MV-4-11 (cell line): ENCODE results near the gene PSORS1C1.
"Not testable (repeated sequence)": the region's sequence is repeated elsewhere in the genome, so short reads cannot be mapped to it uniquely, and the experiment has no call there.

ENCODE experiments used
- DNase-seq: peaks from one replicate; lab custom pipeline; 2025; lab: John Stamatoyannopoulos, UW

PSORS1C1 gene, protein sequence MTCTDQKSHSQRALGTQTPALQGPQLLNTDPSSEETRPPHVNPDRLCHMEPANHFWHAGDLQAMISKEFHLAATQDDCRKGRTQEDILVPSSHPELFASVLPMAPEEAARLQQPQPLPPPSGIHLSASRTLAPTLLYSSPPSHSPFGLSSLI

DNA sequence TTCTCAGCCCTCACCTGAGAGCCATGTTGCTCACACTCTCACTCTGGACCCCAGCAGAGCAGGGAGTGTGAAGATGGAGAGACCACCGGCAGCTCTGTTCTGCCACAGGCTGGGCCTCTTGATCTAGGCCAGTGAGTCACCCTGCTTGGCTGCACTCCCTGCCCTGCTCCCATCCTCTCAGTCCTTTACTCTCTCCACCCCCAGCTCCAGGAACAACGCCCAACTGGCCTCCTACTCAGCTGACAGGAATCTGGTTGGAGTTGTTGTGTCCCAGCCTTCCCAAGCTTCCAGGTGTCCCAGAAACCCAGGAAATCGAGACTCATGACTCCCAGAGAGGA lies at the start of gene PSORS1C1:
TSS of gene PSORS1C1 (plus strand) at position 260 of the 338 bp plus-strand sequence. CDS start 14,833 bp downstream, outside the sequence.
- DNase-seq = no peak

DNA sequence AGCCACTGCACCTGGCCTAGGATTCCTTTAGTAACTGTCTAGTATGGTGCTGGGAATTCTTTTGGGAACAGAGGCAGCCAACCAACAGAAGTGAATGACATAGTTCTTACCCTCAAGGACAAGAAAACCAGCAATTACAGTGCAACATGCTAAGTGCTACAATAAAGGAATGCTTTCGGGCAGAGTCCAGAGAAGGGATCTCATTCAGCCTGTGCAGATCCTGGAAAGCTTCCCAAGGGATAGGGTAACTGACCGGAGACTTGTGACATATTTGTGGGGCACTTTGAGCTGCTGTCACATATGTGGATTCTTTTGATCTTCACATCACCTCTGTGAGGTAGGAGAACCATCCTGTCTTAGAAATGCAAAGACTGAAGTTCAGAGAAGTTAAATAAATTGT lies 49.0 kb upstream of the PSORS1C1 start:
- DNase-seq = no peak

DNA sequence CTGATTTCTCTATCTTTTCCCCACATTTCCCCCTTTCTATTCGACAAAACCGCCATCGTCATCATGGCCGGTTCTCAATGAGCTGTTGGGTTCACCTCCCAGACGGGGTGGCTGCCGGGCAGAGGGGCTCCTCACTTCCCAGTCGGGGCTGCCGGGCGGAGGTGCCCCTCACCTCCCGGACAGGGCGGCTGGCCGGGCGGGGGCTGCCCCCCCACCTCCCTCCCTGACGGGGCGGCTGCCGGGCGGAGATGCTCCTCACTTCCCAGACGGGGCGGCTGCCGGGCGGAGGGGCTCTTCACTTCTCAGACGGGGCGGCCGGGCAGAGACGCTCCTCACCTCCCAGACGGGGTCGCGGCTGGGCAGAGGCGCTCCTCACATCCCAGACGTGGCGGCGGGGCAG lies 47.6 kb upstream of the PSORS1C1 start:
- DNase-seq = not testable (repeated sequence)

DNA sequence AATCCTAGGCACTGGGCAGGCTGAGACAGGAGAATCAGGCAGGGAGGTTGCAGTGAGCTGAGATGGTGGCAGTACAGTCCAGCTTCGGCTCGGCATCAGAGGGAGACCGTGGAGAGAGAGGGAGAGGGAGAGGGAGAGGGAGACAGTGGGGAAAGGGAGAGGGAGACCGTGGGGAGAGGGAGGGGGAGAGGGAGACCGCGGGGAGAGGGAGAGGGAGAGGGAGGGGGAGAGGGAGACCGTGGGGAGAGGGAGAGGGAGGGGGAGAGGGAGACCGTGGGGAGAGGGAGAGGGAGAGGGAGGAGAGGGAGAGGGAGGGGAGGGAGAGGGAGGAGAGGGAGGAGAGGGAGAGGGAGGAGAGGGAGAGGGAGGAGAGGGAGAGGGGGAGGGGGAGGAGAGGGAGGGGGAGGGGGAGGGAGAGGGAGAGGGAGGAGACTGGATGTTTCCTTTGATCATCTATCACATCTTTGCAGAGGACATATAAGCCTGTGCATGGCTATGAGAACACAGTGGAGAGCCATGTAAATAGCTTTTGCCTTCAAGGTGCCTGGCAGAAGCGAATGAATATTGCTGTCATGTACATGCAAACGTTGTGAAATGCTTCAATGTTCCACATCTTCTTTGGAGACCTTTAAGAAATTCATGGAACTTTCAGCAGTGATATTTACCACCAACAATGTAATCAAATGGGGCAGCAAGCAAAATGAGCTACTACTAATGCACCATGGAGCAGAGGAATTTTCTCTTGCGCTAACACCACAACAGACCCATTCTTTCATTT lies 46.5 kb upstream of the PSORS1C1 start:
- DNase-seq = not testable (repeated sequence)

DNA sequence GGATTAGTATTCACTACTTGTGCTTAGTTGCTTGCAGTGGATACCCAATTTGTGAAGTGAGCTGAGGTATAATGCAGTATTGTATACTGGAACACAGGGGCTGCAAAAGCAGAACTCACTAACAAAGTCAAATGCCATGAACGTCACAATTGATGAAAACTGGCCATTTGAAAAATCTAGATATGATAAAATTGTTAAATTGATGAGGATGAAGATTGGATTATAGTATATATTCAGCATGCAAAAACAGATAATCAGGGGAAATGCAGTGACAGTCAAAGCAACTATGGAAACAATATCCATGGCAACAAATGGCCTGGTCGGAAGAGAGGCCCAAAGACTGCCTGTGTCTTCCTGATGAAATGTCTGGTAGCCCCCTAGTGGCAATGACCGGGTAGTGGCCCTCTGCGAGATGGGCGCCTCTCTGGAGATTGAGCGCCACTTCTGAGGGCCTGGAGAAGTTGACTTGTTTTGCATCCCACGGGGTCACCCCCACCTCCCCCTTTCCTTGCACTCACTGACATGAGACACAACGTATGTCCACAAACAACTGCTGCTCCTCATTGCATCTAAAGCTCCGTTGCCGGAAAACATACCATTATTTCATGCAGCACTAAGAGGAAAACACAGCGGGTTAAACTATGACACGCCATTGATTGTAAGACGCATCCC lies 45.8 kb upstream of the PSORS1C1 start:
- peak; percentile 72 for DNase-seq

DNA sequence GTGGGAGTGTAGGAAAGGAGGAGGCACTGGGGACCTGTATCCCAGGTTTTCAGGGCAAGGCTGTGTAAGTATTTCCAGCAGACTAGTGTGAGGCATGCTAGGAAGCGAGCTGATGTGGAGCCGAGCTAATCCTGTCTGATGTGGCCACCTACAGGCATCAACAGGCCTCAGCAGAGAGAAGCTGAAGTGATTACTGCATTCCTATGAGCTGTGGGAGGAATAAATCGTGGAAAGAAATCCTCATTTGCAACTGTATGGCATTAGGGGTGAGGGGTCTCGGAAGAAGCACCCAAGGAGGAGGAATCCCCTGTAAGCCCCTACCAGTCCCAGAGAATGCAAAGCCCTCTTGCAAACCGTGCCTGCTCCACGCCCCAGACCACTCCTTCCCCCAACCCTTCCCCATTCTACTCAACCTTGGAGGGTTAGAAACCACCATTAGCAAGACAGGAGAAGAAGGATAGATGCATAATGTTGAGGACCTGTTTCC lies 43.8 kb upstream of the PSORS1C1 start:
- peak; percentile 17 for DNase-seq

DNA sequence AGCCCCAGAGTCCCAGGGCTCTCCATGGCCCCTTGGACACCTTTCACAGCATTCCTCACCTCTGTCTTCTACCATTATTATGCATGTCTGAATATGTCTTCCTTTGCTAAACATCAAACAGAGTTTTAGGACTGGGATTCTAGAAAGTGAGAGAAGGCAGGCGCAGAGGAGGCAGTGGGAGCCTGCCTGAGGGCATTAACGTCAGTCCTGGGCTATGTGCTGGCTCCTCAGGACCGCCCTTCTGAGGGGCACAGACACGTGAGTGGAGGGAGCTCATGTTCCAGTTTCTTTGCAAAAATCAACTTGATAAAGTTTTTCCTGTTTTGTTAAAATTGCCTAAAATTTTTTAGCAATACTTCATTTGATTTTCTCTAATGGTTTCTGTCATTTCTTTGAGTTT lies 40.2 kb upstream of the PSORS1C1 start:
- no peak for DNase-seq

DNA sequence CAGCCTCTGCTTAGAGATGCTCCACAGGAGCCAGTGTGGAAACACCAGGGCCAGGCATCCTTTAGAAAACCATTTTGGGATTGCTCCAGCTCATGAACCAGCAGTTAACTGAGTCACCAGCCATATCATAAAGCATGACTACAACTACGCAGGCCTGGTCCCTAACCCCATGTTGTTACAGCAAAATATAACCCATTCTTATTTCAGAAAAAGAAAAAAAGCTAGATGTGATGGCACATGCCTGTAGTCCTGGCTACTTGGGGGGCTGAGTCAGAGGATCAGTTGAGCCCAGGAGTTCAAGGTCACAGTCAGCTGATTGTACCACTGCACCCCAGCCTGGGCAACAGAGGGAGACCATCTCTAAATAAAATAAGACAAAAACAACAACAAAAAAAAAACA lies 39.1 kb upstream of the PSORS1C1 start:
- no peak for DNase-seq

DNA sequence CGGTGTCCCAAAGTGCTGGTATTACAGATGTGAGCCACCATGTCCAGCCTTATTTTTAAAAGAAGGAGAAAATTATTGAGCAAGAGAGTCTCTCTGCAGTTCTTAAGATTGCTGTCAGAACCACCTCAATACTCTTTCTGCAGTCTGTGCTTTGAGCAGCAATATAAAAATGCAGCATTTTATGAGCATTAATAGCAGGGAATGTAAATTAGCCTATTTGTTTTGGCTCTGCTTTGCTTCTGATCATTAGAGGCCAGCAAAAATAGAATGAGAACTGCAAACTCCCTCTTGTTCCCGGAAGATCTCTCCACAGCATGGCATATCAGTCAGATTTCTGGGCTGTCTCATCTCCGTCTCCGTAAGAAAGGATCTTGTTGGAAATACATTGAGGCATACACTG lies 38.0 kb upstream of the PSORS1C1 start:
- no peak for DNase-seq

DNA sequence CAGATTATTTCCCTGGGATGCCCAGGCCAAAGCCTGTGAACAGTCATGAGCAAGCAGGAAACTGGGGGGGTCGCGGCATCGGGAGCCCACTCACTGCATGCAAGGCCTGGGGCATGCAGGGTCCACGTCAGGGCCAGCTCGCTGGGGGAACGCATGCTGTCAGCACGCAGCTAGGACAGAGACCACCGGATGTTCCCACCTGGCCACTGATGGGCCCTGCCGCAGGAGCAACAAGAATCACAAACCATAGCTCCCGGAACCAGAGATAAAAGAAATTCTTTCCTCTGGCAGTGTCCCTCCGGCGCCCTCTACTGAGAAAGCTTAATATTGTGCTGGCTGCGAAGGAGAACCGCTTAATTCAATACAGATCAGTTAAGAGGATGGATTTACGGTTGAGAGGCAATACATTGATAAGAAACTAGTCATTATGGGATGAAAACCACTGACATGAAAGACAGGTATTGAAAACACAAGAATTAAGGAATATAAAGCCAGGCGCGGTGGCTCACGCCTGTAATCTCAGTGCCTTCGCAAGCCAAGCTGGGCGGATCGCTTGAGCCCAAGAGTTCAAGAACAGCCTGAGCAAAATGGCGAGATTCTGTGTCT lies 34.8 kb upstream of the PSORS1C1 start:
- DNase-seq = peak; percentile 43

DNA sequence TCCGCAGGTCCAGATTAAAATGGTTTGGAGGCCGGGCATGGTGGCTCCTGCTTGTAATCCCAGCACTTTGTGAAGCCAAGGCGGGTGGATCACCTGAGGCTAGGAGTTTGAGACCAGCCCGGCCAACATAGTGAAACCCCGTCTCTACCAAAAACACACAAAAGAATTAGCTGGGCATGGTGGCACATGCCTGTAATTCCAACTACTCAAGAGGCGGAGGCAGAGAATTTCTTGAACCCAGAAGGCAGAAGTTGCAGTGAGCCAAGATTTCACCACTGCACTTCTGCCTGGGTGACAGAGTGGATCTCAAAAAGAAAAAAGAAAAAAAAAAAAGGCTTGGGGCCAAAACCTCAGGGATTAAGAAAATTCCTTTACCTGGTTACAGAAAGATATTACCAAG lies 32.7 kb upstream of the PSORS1C1 start:
- DNase-seq = no peak

DNA sequence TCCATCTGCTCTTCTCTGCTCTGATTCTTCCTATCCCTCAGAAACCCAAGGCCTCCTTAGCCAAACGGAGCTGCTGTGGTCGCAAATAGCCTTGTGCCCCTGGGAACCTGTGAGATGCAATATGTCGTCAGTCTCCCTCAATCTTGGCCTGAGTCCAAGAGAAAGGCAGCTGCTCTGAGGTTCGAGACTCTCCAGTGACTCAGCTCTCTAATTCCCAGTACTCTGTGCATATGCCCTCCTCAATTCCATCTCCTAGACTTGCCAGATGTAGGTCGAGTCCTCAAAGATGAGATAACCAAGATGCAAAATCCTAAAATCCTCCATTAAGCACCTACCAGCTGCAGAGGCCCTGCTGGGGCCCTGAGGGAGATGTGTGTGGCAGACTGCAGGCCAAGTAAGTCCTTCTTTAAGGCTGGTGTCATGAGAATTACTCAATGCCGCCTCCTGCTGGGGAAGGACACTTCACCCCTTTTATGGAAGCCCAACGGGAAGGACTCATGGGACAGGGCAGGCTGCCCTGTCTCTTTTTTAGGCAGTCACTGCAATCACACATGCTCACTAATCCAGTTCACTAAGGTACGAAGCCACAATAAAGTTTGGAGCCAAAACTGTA lies 30.8 kb upstream of the PSORS1C1 start:
- peak; percentile 51 for DNase-seq

DNA sequence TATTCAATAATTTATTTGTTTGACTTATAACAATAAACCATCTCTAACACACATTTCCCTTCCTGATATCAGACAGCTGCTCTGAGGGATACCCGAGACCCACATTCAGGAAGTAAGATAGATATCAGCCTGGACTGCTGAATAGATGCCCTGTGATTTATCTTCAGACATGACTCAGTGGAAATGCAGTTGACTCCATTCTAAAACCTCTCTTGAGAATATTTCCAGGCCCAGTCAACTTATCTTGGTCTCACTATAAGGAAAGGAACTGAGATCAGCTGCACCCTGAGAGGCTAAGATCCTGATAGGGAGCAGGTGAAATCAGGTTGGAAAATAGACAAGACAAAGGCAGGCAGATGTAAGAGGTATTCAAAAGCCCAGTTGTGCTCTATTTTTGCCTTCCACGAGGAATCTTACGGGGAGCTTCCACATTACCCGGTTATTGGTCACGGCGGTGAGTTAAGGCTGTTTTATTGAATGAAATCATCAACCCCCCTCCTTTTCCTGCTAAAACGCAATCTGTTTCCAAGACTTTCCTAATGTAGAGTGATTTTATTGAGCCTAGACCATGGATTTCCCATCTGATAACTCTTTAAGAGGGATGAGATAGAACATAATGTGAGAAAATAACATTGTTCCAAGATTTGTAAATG lies 27.7 kb upstream of the PSORS1C1 start:
- no peak for DNase-seq

DNA sequence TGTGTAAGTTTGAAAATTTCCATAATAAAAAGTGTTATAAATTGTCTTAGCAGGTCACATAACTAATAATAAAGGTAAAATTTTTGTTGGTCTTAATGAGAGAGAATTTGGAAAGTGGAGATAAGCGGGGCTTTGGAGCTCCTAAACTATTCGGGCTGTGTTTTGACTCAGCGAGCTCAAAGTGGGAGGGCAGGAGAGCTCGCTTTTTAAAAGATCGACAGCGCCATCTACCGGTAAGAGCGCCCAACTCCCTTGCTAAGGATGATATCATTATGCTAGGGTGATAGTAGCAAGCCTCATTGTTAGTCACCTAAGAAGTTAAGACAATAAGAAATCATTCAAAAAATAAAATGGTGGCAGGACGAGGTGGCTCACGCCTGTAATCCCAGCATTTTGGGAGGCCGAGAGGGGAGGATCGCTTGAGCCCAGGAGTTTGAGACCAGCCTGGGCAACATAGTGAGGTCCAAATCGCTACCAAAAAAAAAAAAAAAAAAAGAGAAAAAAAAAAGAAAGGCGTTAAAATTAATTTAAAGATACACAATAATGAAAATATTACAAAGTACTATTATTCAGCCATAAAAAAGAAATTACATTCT lies 27.0 kb upstream of the PSORS1C1 start:
- DNase-seq = peak; percentile 64

DNA sequence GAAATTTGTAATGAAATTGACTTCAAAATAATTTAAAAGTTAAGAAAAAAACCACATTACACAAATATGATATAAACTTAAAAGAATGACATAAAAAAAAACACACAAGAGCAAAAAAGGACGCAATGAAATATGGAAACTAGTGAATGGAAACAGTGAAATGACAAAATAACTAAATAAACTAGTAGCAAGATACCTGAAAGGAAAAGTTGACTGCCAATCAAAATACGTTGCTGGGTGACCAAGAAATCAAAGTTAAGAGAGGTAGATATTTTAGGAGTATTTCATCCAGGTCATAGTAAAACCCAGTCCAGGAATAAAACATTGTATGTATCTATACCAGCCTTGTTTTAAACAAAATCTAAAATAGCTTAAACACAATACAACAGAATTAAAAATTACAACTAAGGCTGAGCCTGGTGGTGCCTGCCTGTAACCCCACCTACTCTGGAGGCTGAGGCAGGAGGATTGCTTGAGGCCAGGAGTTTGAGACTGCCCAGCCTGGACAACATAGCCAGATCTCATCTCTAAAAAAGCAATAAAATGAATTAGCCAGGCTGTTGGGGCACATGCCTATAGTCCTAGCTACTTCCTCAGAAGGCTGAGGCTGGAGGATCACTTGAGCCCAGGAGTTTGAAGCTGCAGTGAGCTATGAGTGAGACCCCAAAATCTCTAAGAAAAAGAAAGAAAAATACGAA lies 24.2 kb upstream of the PSORS1C1 start:
- no peak for DNase-seq

DNA sequence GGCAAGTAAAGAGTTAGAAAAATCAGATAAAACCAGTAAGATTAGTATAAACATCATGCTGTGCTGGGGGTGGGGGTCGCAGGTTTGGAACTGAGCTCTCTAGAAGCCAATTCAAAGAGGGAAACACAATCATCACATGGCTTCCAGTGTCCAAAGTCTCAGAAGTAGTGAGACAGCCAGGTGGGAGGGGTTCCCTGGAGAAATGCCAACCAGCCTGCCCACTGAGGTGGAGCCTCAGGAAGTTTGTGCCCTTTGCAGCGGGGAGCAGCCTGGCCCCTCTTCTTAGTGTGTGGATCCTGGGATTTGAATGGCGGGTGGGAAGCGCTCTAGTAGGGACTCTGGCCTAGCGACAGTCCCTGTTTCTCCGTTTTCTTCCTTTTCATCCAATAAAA lies 23.6 kb upstream of the PSORS1C1 start:
- no peak for DNase-seq

DNA sequence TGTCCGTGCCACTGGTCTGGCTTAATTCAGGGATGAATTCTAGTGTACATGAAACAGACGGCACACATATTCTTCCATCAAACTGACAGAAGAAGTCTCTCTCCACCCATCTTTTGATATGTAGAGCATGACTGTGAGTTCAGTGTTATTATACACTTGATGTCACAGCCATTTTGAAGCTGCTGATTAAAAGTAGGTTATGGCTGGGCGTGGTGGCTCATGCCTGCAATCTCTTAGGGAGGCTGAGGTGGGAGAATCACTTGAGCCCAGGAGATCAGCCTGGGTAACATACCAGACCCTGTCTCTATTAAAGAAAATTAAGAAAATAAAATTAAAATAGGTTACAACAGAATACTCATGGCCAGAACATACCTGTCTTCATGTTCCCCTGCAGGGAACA lies 22.9 kb upstream of the PSORS1C1 start:
- DNase-seq = no peak

DNA sequence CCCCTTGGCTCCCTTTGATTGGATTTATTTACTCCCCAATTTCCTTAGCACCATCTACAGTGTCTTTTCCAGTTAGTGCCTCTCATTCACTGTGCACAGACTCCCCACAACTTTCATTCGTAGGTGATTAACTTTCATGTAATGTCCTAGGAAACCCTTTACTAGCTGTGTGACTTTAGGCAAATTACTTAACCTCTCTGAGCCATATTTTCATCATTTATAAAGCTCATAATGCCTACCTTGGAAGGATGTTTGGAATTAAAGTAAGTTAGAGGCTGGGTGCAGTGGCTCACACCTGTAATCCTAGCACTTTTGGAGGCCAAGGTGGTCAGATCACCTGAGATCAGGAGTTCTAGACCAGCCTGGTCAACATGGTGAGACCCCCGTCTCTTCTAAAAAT lies 22.4 kb upstream of the PSORS1C1 start:
- no peak for DNase-seq

DNA sequence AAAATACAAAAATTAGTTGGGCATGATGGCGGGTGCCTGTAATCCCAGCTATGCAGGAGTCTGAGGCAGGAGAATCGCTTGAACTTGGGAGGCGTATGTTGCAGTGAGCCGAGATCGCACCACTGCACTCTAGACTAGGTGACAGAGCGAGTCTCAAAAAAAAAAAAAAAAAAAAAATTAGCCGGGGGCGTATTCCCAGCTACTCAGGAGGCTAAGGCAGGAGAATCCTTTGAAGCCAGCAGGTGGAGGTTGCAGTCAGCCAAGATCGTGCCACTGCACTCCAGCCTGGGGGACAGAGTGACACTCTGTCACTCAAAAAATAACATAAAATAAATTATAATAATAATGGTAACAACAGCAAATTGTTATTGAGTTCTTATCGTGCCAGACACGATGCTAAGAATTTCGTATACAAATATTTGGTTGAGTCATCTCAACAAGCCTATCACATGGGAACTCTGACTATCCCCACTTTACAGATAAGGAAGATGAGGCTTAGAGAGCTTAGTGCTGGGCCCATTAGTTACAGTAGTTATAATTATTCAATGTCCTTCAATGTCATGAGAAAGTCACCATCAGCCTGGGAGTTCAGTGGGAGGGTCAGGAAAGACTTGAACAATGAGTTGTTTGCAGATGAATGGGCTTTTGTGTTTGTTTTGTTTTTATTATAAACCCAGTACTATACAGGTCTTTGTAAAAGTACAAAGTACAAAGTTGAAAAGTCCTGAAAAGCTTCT lies 21.7 kb upstream of the PSORS1C1 start:
- no peak for DNase-seq

DNA sequence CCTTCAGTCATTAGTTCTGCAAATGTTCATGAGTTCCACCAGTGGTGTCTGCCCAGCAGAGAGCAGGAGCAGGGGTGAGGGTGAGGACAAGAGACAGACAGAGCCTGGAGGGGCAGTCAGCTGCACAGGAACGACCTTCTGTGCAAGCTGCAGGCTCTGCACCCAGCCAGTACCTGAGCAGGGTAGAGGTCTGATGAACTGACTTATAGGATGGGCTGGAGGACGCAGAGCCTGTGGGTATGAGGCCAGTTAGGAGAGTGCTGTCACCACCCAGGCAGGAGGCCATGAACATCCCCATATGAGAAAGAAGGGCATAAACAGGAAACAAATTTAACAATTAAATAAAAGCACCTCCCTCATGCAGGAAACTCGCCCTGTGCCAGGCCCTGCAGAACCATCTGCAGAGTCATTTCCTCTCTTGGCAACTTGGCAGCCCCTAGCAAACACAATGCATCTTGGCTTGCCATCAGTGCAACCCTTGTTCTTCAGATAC lies 20.2 kb upstream of the PSORS1C1 start:
- DNase-seq = no peak
